Endometrial microvascular endothelial cells (primary cell): ENCODE measurements around the gene SLC40A1. TPM values are rescaled to one million over a fixed set of nuclear protein-coding genes. Genes with fewer than 3 reads are reported as not detected.

Source experiments
- in situ Hi-C: cut with HindIII; loops from 2 replicates; pipeline ENCODE4 v1.10.0; 2017; ENCODE audit warnings: low sequenced_read_pairs, low pct_unique_long_range_greater_than_20kb; ENCODE audit errors: inconsistent ontology term
- total RNA-seq: library from RNA; depleted of rRNA; stranded (reverse); fragments of >200 nt; gene quantifications from one replicate; pipeline ENCODE4 v1.2.3, GENCODE V29; 2015; ENCODE audit errors: inconsistent ontology term

The SLC40A1 gene
- total RNA-seq, 1 donor from 2014 or later: 0.09 TPM

GRCh38 chr2:189524746-189525145 lies 55.8 kb downstream of the SLC40A1 start:
- in situ Hi-C loops: no loop called here

GRCh38 chr2:189522435-189523151 lies 58.0 kb downstream of the SLC40A1 start:
- in situ Hi-C loops: no loop called here

GRCh38 chr2:189521699-189522434 lies 58.7 kb downstream of the SLC40A1 start:
- in situ Hi-C loops: no loop called here

GRCh38 chr2:189519631-189520387 lies 60.8 kb downstream of the SLC40A1 start:
- in situ Hi-C loops: no loop called here

- in situ Hi-C loops: no loop called here
Measured at GRCh38 chr2:189517847-189518535, 62.6 kb downstream of the SLC40A1 start.

- in situ Hi-C loops: no loop called here
Measured at GRCh38 chr2:189516546-189516945, 64.0 kb downstream of the SLC40A1 start.

- in situ Hi-C loops: no loop called here
Measured at GRCh38 chr2:189515264-189515663, 65.3 kb downstream of the SLC40A1 start.

- in situ Hi-C loops: no loop called here
Measured at GRCh38 chr2:189514104-189514503, 66.5 kb downstream of the SLC40A1 start.

GRCh38 chr2:189512879-189513278 lies 67.7 kb downstream of the SLC40A1 start:
- in situ Hi-C loops: no loop called here

GRCh38 chr2:189511960-189512319 lies 68.6 kb downstream of the SLC40A1 start:
- in situ Hi-C loops: no loop called here

- in situ Hi-C loops: no loop called here
Measured at GRCh38 chr2:189511210-189511959, 69.2 kb downstream of the SLC40A1 start.

Other genes starting within 250 kb of the SLC40A1 start
- 60.2 TPM for gene WDR75, start 139.3 kb downstream of the SLC40A1 start, total RNA-seq
- 62.3 TPM for gene ASNSD1, start 80.7 kb upstream of the SLC40A1 start, total RNA-seq
- 1.2 TPM for gene ANKAR, start 93.9 kb upstream of the SLC40A1 start, total RNA-seq
- gene OSGEPL1, start 182.0 kb upstream of the SLC40A1 start, total RNA-seq: 9.5 TPM
- gene ORMDL1, start 203.6 kb upstream of the SLC40A1 start, total RNA-seq: 54.8 TPM
- gene PMS1, start 203.7 kb upstream of the SLC40A1 start, total RNA-seq: 13.4 TPM